ENCODE data around the gene ERG. TPM values are rescaled to one million over a fixed set of nuclear protein-coding genes. Genes with fewer than 3 reads are reported as not detected.

The ERG gene
- total RNA-seq, 1 experiment from 2014 or later = not detected

DNA sequence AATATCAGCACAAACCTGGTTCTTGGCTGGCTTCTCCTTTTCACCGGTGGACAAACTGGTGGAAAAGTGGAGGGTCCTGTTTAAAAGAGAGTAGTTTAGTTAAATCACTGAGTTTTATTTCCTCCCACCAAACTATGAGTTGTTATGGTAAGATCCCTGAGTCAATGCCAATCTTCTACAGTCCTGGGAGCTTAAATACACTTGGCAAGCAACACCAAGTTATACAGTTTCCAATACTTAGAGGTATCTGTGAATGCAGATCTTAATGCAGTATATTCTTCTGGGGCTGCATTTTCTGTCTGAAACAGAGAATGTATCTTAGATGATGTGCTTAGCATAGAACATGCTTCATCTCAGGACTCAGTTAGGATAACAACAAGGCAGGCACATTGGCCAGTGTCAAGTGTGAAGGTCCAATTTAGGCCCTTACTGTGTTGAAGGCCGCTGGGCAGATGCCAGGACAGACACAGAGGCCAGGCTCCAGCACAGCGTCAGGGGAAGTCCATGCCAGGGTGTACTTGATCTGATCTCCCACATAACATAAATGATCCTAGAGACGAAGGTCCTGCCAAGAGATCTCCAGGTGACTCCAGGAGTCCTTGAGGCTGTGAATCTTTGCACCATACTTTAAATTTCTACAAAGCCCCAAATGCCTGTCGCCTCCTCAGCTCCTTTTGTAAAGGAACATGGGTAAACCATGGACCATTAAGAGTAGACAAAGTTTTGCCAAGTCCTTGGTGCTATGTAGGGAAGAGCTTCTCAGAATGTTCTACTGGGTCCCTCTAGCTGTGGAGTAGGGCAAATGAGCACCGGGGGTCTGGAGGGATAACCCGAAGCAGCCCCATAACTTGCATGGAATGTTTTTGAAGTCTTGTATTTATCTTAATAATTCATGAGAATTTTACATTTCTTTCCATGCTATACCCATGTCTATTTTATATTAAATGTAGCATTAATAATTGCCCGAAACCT lies 164.7 kb downstream of the ERG start:
- no peak for DNase-seq (ENCODE audit: low read depth)

DNA sequence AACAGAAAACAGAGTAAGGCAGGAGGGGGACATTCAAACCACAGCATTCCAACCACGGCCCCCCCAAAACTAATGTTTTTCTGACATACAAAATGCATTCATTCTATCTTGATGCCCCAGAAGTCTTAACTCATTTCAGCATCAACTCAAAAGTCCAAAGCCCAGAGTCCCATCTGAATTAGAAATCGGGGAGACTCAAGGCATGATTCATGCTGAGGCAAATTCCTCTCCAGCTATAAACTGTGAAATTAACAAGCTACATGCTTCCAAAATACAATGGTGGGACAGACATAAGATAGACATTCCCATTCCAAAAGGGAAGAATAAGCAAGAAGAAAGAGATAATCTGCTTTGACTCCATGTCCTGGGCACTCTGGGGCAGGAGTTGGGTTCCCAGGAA lies 167.6 kb downstream of the ERG start:
- no peak for DNase-seq (ENCODE audit: low read depth)

Other genes starting within 250 kb of the ERG start
- gene KCNJ15, start 241.5 kb downstream of the ERG start, total RNA-seq (2014; rRNA removed; shearing (Covaris generic)) = 13.2 and 18.9 TPM in 2 replicates